ENCODE data around the gene CCDC68.

CCDC68 gene, protein sequence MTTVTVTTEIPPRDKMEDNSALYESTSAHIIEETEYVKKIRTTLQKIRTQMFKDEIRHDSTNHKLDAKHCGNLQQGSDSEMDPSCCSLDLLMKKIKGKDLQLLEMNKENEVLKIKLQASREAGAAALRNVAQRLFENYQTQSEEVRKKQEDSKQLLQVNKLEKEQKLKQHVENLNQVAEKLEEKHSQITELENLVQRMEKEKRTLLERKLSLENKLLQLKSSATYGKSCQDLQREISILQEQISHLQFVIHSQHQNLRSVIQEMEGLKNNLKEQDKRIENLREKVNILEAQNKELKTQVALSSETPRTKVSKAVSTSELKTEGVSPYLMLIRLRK

DNA sequence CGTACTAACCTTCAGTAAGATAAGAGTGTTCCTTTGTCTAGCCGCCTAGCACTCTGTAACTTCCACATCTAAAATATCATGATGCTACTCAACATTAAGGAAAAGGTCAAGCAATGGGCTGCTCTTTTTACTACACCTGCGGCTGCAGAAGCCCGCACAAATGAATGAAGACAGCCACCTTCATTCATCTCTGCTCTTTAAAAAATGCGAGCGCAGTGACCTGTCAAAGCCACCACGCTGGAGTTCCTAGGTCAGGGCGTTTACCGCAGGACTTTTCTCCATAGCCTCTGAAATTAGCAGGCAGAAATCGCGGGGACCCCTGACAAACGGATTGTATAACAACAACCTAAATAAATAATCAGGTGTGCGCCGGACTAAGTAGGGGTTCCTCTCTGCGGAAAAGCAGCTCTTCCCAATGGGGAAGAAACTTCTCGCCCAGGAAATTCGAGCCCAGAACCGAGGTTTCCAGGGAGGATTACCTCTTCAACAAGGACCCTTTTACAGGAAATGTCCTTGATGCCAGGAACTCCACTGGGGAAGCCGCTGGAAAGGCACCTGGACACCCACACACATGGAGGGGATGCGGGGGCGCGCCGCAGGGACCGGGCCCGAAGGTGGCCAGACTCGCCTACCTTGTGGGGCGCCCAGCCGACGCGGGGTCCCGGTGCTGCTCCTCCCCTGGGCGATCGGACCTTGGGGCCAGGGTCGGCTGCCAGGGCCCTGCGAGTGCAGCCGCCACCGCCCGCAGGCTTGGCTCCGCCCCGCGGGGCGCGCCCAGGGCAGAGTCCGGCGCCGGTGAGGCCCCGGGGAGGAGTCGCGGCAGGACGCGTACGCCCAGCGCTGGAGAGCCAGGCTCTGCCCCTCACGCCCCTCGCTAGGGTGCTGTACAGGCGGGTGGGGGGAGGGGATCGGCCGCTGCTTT lies at the start of gene CCDC68:
TSS of gene CCDC68 (minus strand) at position 758 of the 922 bp plus-strand sequence. CDS start 16,670 bp downstream, outside the sequence.
- no peaks in the 10 kb centered on the region for H3K9me3 Mint-ChIP-seq (ENCODE audit: low read depth)
- no peak within 1 kb of the TSS for H3K4me3 Mint-ChIP-seq
- H3K27ac Mint-ChIP-seq, result no peak within 1 kb of the TSS
- no peaks in the 10 kb centered on the region for H3K4me1 Mint-ChIP-seq (ENCODE audit: low read depth)
- peaks cover 23% of the 10 kb centered on the region for H3K27me3 Mint-ChIP-seq
- no peaks in the 10 kb centered on the region for H3K36me3 Mint-ChIP-seq

DNA sequence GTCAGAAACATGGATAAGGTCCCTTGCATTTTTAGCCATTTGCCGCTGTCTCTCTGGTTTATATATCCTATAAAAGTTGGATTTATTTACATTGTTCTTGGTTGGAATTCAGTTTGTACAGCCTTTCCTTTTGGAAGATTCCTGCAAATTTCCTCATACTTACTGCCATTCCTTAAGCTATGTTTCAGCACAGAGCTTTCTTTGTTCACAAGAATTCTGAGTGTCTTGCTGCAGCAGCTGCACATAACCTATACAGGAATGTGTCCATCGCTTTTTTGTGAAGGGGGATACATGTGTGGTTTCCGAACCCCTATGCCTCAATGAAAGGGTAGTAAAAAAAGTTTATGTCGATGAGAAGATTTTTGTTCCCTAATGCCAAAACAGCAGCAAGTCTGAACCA lies 48.3 kb upstream of the CCDC68 start:
- no peaks in the 10 kb centered on the region for H3K36me3 Mint-ChIP-seq
- H3K9me3 Mint-ChIP-seq (ENCODE audit: low read depth), result no peaks in the 10 kb centered on the region
- no peak overlapping the region for H3K27ac Mint-ChIP-seq
- no peak overlapping the region for H3K4me3 Mint-ChIP-seq
- no peaks in the 10 kb centered on the region for H3K4me1 Mint-ChIP-seq (ENCODE audit: low read depth)
- peaks cover 9% of the 10 kb centered on the region for H3K27me3 Mint-ChIP-seq

DNA sequence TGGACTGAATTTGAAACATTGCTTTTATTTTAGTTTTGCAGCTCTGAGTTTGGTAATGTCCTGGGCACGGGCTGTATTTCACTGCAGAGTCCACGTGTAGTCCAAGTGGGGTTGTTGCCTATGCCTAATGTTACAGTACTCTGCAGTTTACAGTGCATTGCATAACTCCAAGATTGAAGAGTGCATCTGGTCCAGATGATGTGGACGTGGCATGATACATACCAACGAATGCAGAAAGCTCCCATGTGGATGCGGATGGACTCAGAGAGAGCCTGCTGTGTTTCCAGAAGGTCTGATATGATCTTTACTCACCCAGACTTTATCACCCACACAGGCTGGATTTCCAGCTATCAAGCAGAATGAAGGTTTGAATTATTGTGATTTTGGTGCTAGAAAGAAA lies 44.4 kb upstream of the CCDC68 start:
- H3K4me1 Mint-ChIP-seq (ENCODE audit: low read depth), result no peaks in the 10 kb centered on the region
- no peaks in the 10 kb centered on the region for H3K9me3 Mint-ChIP-seq (ENCODE audit: low read depth)
- peaks cover 4% of the 10 kb centered on the region for H3K27me3 Mint-ChIP-seq
- no peaks in the 10 kb centered on the region for H3K36me3 Mint-ChIP-seq
- no peak overlapping the region for H3K27ac Mint-ChIP-seq
- no peak overlapping the region for H3K4me3 Mint-ChIP-seq

DNA sequence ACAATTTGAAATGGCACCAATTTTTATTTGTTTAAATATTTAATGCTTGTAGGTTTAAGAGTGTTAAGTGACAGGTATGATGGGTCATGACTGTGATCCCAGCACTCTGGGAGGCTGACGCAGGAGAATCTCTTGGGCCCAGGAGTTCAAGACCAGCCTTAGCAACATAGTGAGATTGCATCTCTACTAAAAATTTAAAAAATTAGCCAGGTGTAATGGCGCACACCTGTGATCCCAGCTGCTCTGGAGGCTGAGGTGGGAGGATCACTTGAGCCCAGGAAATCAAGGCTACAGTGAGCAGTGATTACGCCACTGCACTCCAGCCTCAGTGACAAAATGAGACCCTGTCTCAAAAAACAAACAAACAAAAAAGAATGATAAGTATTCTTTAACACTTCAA lies 43.0 kb upstream of the CCDC68 start:
- Mint-ChIP-seq H3K9me3 (ENCODE audit: low read depth) (no peaks in the 10 kb centered on the region), H3K36me3 (no peaks in the 10 kb centered on the region), H3K27ac (no peak overlapping the region), H3K4me3 (no peak overlapping the region), H3K27me3 (peaks cover 2% of the 10 kb centered on the region), H3K4me1 (ENCODE audit: low read depth) (no peaks in the 10 kb centered on the region)

DNA sequence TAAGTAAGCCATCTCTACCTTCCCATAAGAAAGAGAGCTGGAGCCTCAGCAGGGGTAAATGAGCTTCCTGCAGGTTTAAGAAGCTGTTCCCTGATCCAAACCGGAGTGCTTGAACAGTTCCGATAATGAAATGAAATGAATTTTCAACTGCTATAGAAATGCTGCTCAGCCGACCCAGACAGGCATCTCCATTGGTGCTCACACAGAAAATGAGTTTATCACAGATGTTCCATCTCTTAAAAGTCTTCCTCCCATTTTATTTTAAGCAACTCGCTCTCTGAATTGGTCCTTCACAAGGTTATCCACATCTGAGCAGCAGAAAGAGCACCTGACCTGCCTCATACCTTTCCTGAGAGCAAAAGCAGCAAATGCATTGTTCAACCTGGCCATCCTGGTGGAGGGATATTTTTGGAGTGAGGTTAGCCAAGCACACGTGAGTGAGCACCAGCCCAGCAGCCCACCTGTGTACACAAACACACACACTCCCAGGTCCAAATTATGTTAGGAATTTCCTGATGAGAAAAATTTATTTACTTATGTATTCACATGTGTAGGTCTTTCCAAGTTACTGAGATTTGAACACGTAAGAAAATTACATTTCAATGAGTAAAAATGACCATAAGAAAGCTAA lies 42.2 kb upstream of the CCDC68 start:
- H3K36me3 Mint-ChIP-seq, result no peaks in the 10 kb centered on the region
- H3K27ac Mint-ChIP-seq, result no peak overlapping the region
- H3K27me3 Mint-ChIP-seq, result peaks cover 2% of the 10 kb centered on the region
- no peaks in the 10 kb centered on the region for H3K9me3 Mint-ChIP-seq (ENCODE audit: low read depth)
- H3K4me1 Mint-ChIP-seq (ENCODE audit: low read depth), result no peaks in the 10 kb centered on the region
- H3K4me3 Mint-ChIP-seq, result no peak overlapping the region

DNA sequence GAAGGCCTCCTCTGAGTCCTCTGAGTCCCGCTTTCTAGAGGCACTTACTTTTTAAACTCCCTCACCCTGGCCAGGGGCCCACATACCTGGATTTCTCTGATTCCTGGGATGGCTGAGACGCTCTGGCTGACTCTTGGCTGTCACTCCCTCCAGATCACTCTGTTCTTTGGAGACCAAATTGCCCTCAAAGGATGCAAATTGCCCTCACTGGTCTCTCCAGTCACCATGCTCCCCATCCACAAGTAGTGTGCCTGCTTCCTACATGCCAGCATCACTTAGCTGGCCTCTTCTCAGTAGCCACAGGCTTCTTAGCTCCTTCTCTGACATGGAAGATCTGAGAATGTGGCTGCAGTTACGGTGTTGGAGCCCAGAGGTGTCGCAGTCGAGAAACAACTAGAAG lies 41.3 kb upstream of the CCDC68 start:
- Mint-ChIP-seq H3K4me1 (ENCODE audit: low read depth) (no peaks in the 10 kb centered on the region), H3K36me3 (no peaks in the 10 kb centered on the region), H3K9me3 (ENCODE audit: low read depth) (no peaks in the 10 kb centered on the region), H3K27me3 (peaks cover 2% of the 10 kb centered on the region), H3K4me3 (no peak overlapping the region), H3K27ac (no peak overlapping the region)

DNA sequence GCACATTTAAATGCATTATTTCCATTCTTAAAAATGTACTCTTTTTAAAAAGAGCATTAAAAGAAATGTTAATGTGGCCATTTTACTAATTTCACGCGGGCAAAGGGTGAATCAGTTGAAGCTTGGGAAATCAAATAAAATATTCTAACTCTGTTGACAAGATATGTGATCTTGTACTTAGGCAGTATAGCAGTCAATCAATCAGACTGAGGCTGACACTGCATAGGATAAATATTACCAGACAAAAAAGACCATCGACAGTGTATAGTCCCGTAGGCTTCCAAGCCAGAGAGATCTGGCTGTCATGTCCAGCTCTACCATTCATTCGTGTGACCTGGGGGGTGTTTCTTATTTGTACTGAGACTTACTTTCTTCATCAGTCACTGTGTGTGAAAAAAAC lies 39.8 kb upstream of the CCDC68 start:
- Mint-ChIP-seq H3K4me1 (ENCODE audit: low read depth) (no peaks in the 10 kb centered on the region), H3K9me3 (ENCODE audit: low read depth) (no peaks in the 10 kb centered on the region)

DNA sequence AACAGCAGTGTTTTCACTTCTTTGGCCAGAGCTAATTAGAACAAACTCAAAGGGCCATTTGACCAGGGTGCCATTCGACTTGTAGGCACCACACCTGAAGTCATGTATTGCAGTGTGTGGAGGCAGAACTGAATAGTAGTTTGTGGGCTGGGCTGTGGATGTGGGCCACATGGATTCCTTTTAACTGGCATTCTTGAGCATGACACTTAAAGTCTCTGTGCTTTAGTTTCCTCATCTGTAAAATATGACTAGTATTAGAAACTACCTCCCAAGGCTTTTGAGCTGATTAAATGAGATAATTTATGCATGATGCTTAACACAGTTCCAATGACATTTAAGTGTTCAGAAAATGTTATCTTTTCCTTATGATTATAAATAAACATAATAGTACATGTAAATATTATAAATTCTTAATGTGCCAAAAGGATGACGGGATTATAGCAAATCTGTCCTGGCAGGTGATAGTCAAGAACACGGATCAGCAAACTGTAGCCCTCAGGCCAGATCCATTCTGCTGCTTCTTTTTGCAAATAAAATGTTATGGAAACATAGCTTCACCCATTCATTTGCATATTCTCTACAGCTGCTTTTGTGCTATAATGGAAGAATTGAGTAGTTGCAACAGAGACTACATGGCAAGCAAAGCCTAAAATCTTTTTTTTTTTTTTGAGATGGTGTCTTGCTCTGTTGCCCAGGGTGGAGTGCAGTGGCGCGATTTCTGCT lies 36.3 kb upstream of the CCDC68 start:
- Mint-ChIP-seq H3K27ac (no peak overlapping the region), H3K4me1 (ENCODE audit: low read depth) (no peaks in the 10 kb centered on the region), H3K27me3 (peaks cover 1% of the 10 kb centered on the region), H3K9me3 (ENCODE audit: low read depth) (no peaks in the 10 kb centered on the region), H3K36me3 (no peaks in the 10 kb centered on the region), H3K4me3 (no peak overlapping the region)

More for the DNA sequence above, 39.8 kb upstream of the CCDC68 start:
- H3K4me3 Mint-ChIP-seq, result no peak overlapping the region
- no peak overlapping the region for H3K27ac Mint-ChIP-seq
- H3K36me3 Mint-ChIP-seq, result no peaks in the 10 kb centered on the region
- no peaks in the 10 kb centered on the region for H3K27me3 Mint-ChIP-seq

DNA sequence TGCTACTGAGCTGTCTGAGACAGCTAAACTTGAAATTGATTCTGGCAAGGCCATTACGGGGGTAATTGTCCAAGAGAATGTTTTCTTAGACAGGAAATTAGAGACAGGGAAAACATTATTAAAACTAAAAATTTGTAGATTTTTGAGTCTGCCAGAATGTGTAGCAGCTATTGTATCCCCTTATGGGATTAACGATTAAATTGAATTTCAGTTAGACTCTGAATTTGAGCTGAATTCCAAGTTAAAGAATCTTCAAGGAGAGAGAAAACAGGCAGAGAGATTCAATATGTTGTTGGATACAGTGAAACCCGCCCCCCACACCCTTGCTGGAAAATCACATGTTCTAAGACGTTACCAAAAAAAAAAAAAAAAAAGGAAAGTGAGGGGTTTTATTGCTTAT lies 32.7 kb upstream of the CCDC68 start:
- Mint-ChIP-seq H3K9me3 (ENCODE audit: low read depth) (no peaks in the 10 kb centered on the region), H3K27me3 (peaks cover 1% of the 10 kb centered on the region), H3K27ac (no peak overlapping the region), H3K36me3 (no peaks in the 10 kb centered on the region), H3K4me3 (no peak overlapping the region), H3K4me1 (ENCODE audit: low read depth) (no peaks in the 10 kb centered on the region)

DNA sequence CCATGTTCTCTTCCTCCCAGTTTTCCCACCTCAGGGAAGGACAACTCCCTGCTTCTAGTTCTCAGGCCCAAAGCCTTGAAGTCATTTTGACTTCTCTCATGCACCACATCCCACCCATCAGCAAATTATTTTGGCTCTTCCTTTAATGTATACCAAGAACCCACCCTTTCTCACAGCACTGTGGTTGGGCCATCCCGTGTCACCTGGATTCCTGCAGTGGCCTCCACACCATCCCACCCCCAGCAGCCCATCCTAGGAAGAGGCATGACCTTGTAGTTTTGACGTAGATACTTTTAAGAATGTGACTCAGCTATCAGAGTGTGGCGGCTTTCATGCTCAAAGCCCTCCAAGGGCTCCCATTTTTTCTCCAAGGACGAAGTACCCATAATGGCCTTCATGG lies 25.6 kb upstream of the CCDC68 start:
- Mint-ChIP-seq H3K9me3 (ENCODE audit: low read depth) (no peaks in the 10 kb centered on the region), H3K4me1 (ENCODE audit: low read depth) (no peaks in the 10 kb centered on the region)

DNA sequence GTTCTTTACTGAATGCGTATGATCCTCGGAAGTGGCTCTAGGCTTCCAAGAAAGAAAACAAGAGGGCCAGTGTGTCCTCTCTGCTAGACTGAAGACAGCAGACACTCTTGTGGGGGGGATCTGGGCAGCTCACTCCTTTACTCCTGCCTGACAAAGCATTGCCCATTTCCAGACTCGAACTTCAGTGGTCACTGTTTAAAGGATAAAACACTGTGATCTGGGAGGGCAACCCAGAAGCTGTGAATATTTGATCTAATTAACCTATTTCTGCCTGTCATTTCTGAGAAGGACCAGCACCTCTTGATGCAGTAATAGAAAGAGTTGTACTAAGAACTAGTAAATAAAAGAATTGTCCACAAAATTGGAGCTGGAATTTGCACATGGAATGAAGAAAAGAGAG lies 24.5 kb upstream of the CCDC68 start:
- Mint-ChIP-seq H3K4me1 (ENCODE audit: low read depth) (no peaks in the 10 kb centered on the region), H3K4me3 (no peak overlapping the region), H3K27ac (no peak overlapping the region), H3K9me3 (ENCODE audit: low read depth) (no peaks in the 10 kb centered on the region), H3K36me3 (no peaks in the 10 kb centered on the region), H3K27me3 (peaks cover 2% of the 10 kb centered on the region)

More for the DNA sequence above, 25.6 kb upstream of the CCDC68 start:
- H3K36me3 Mint-ChIP-seq, result no peaks in the 10 kb centered on the region
- H3K27me3 Mint-ChIP-seq, result peaks cover 2% of the 10 kb centered on the region
- H3K27ac Mint-ChIP-seq, result no peak overlapping the region
- H3K4me3 Mint-ChIP-seq, result no peak overlapping the region

DNA sequence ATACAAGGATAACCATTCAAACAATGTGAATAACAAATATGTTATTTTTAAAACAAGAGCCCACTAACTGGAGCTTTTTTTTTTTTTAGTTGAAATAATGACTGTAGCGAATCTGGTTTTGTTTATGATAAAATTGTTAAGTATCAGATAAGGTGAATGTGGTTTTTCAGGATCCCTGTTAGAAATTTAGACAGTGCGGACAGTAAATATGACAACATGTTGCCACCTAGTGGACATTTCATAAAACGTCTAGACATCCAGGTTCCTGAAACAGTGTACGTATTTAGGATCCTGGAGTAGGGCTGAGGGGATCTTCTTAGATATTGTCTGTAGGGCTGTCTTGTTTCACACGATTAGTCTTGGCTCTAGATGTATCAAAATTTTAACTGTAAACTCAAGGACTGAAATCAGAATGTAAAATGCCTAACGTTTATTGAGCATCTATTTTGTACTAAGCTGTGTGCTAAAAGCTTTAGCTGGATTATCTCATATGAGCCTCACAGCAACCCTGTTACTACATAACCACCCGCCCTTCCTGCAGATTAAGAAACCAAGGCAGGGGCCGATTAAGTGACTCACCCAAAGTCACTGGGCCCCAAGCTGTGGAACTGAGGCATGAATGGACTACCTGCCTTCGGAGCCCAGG lies 23.9 kb upstream of the CCDC68 start:
- Mint-ChIP-seq H3K9me3 (ENCODE audit: low read depth) (no peaks in the 10 kb centered on the region), H3K27ac (no peak overlapping the region), H3K4me3 (no peak overlapping the region), H3K36me3 (no peaks in the 10 kb centered on the region), H3K27me3 (peaks cover 2% of the 10 kb centered on the region), H3K4me1 (ENCODE audit: low read depth) (no peaks in the 10 kb centered on the region)

DNA sequence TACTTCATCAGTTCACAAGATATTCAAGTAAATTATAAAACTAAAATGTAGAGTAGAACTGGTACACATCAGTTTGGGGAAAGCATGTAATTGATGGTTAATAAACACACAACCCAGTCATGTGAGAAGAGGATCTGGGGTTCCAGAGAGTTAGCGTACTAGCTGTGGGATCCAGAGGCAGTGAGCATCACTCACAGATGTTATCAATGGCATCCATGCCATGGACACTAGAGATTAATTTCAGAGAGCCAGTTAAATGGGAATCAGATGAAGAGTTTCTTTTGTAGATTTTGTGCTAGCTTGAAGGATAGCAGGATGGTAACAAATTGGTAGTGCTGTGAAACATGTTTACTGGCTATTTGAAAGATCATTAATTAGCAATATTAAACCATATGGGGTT lies 21.8 kb upstream of the CCDC68 start:
- Mint-ChIP-seq H3K36me3 (no peaks in the 10 kb centered on the region), H3K4me3 (no peak overlapping the region), H3K27me3 (peaks cover 2% of the 10 kb centered on the region), H3K9me3 (ENCODE audit: low read depth) (no peaks in the 10 kb centered on the region), H3K4me1 (ENCODE audit: low read depth) (no peaks in the 10 kb centered on the region), H3K27ac (no peak overlapping the region)

DNA sequence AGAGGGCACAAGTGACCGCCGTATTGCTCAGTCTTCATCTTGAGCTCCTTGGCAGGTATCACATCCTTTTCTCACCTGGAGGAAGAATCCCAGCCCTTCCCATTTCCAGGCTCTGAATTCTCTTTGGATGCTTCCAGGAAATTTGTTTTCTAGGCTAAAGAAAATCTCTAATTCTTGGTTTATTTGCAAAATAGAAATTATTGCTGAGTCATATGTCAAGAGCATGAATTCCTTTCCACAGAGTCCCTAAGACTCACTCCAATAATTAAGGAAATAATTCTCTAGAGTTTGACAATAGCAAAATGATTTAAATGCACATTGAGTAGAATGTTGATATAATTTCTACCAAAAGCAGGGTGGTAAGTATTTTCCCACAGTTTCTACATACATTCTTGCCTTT lies 16.3 kb upstream of the CCDC68 start:
- Mint-ChIP-seq H3K4me1 (ENCODE audit: low read depth) (no peaks in the 10 kb centered on the region), H3K27me3 (no peaks in the 10 kb centered on the region), H3K9me3 (ENCODE audit: low read depth) (no peaks in the 10 kb centered on the region), H3K4me3 (no peak overlapping the region), H3K36me3 (no peaks in the 10 kb centered on the region), H3K27ac (no peak overlapping the region)

Data from activated naive CD8-positive, alpha-beta T cell (primary cell).